Activated CD4-positive, alpha-beta memory T cell treated with anti-CD3 and anti-CD28 coated beads, Interleukin-2, amount 10 ng/mL, durations not matched to agents 7 days and 5 days (primary cell): ENCODE measurements around the gene ZNF598. TPM values are rescaled to one million over a fixed set of nuclear protein-coding genes. Genes with fewer than 3 reads are reported as not detected.
A peak's percentile ranks its signal among the peaks of the same experiment; 100 is the strongest.
"Not testable (repeated sequence)": the region's sequence is repeated elsewhere in the genome, so short reads cannot be mapped to it uniquely, and the experiment has no call there.

Experiments used
- CTCF ChIA-PET: fragments of 350-600 bp; sonication (Branson Sonifier 250); formaldehyde crosslinking; loops from one replicate; lab custom pipeline; 2021; ENCODE audit warnings: antibody characterized with exemption, inconsistent platforms; lab: Charles Lee
- POLR2A ChIA-PET: fragments of 350-600 bp; sonication (Branson Sonifier 250); formaldehyde crosslinking; loops from one replicate; lab custom pipeline; 2021; ENCODE audit warnings: antibody characterized with exemption; lab: Charles Lee
- DNase-seq: peaks from one replicate; pipeline ENCODE4 v3.0.0-alpha.2; 2020
- H3K27ac Mint-ChIP-seq: one replicate; pipeline ENCODE4 v1.8.0; 2021; ENCODE audit warnings: mild to moderate bottlenecking, mixed read lengths
- H3K27me3 Mint-ChIP-seq: one replicate; pipeline ENCODE4 v1.8.0; 2021; ENCODE audit warnings: mixed read lengths
- H3K36me3 Mint-ChIP-seq: one replicate; pipeline ENCODE4 v1.8.0; 2021; ENCODE audit warnings: low read depth, mixed read lengths
- H3K4me1 Mint-ChIP-seq: one replicate; pipeline ENCODE4 v1.8.0; 2021; ENCODE audit warnings: mixed read lengths
- H3K4me3 Mint-ChIP-seq: one replicate; pipeline ENCODE4 v1.8.0; 2021; ENCODE audit warnings: mild to moderate bottlenecking, mixed read lengths
- H3K9me3 Mint-ChIP-seq: one replicate; pipeline ENCODE4 v1.8.0; 2021; ENCODE audit warnings: mixed read lengths
- total RNA-seq, 2 experiments: library from RNA; stranded (reverse); gene quantifications; one replicate each; pipeline ENCODE4 v1.2.3, GENCODE V29; 2021

Gene ZNF598
- total RNA-seq, 2 experiments from 2014 or later: 52.1 to 53.6 TPM

DNA sequence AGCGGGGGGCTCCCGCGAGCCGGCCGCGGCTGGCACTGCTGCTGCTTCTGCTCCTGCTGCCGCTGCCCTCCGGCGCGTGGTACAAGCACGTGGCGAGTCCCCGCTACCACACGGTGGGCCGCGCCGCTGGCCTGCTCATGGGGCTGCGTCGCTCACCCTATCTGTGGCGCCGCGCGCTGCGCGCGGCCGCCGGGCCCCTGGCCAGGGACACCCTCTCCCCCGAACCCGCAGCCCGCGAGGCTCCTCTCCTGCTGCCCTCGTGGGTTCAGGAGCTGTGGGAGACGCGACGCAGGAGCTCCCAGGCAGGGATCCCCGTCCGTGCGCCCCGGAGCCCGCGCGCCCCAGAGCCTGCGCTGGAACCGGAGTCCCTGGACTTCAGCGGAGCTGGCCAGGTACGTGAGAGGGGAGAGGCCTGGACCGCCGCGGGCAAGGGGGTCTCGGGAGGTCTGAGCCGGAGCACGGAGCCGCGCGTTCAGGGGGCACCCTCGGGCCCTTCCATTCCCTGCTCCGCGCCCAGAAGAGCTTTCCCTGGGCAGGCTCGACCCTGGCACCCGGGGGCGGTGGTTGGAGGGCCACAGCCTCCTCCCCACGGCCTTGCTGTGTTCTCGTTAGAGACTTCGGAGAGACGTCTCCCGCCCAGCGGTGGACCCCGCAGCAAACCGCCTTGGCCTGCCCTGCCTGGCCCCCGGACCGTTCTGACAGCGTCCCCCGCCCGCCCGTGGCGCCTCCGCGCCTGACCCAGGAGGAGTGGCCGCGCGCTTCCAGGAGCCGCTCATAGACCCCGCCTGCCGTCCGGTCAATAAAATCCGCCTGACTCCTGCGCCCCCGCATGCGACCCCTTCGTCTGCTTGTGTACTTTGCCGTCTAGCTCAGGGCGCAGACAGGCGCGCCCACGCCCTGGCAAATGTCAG lies 10.6 kb upstream of the ZNF598 start:
- Mint-ChIP-seq H3K27me3 (peaks cover 34% of the 10 kb centered on the region), H3K36me3 (no peaks in the 10 kb centered on the region), H3K27ac (no peak overlapping the region), H3K4me1 (peaks cover 14% of the 10 kb centered on the region), H3K4me3 (no peak overlapping the region), H3K9me3 (no peaks in the 10 kb centered on the region)
- POLR2A ChIA-PET: interaction anchor here (2.5 kb wide), 1 partner anchor 135 kb away, joined by 8 read pairs; the partner anchor contains the start of gene TRAF7
- CTCF ChIA-PET: interaction anchor here (1.2 to 5.5 kb wide), 4 partner anchors 27 to 127 kb away, joined by 4 to 79 read pairs (median 6); partner anchors contain the start of genes NTHL1 and TSC2
- DNase-seq: no peak

DNA sequence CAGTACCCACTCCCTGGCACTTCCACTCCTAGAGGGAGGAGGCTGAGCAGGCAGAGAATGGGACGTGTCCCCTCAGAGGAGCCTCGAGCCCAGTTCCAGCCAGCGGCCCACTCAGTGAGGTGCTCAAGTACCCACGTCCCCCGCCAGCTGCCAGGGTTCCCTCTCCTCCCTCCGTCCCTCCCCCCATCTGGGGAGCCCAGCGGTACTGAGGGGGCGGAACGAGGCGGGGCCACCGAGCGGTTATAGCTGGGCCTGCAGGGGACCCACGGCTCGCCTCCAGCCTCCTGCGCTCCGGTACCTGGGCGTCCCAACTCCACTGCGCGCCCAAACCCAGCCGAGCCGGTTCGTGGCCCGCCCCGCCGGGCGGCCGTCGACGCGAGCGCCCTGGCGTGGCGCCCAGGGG lies 9.9 kb upstream of the ZNF598 start, which contains the start of gene NPW:
TSS of gene NPW (plus strand) at position 268 of the 403 bp plus-strand sequence.
- peaks cover 31% of the 10 kb centered on the region for H3K27me3 Mint-ChIP-seq
- no peak for DNase-seq
- H3K9me3 Mint-ChIP-seq: no peaks in the 10 kb centered on the region
- H3K36me3 Mint-ChIP-seq: no peaks in the 10 kb centered on the region
- POLR2A ChIA-PET: interaction anchor here (2.5 kb wide), 1 partner anchor 136 kb away, joined by 8 read pairs; the partner anchor contains the start of gene TRAF7
- no peak within 1 kb of the TSS for H3K4me3 Mint-ChIP-seq
- peaks cover 14% of the 10 kb centered on the region for H3K4me1 Mint-ChIP-seq
- CTCF ChIA-PET: interaction anchor here (1.2 to 1.6 kb wide), 3 partner anchors 28 to 127 kb away, joined by 4 to 7 read pairs (median 6); partner anchors contain the start of genes NTHL1 and TSC2
- H3K27ac Mint-ChIP-seq: no peak within 1 kb of the TSS

DNA sequence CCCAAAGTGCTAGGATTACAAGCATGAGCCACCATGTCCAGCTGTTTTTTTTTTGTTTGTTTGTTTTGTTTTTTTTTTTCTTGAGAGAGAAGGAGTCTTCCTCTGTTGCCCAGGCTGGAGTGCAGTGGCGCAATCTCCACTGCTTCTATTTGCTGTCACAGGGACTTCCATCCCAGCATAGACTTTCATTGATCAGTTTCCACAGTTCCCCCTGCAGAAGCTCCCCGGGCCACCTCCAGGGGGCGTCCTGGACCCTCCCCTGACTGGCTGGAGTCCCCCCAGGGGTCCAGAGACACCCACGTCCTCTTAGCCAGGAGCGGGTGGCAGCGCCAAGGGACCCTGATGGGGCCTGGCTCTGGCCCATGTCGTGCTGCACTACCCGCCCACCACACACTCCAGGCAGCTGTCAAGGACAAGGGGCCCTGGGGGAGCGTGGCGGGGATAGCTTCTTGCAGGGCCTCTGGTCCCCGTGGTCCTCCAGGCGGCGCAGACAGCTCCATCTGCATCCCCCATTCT lies 6.8 kb upstream of the ZNF598 start:
- CTCF ChIA-PET: interaction anchor here (0.7 to 2.0 kb wide), 4 partner anchors 13 to 138 kb away, joined by 3 to 10 read pairs (median 6); partner anchors contain the start of gene PKD1
- no peaks in the 10 kb centered on the region for H3K9me3 Mint-ChIP-seq
- no peaks in the 10 kb centered on the region for H3K36me3 Mint-ChIP-seq
- H3K4me1 Mint-ChIP-seq: peaks cover 2% of the 10 kb centered on the region
- POLR2A ChIA-PET: interaction anchor here (1.1 to 1.4 kb wide), 2 partner anchors 131 to 139 kb away, joined by 4 to 6 read pairs; partner anchors contain the start of gene TRAF7
- no peak for DNase-seq
- no peak overlapping the region for H3K4me3 Mint-ChIP-seq
- H3K27ac Mint-ChIP-seq: no peak overlapping the region
- peaks cover 19% of the 10 kb centered on the region for H3K27me3 Mint-ChIP-seq

DNA sequence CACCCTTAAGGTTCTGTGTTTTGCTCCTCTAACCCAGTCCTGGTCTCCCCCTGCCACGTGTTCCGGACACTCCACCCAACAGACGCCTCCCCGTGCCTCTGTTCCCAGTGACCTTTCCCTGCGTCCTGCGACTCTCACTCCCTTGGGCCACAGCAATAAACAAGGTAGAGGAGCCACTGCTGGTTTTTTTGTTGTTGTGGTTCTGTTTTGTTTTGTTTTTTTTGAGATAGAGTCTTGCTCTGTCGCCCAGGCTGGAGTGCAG lies 6.3 kb upstream of the ZNF598 start:
- ChIA-PET POLR2A (interaction anchor here (1.1 kb wide), 1 partner anchor 131 kb away, joined by 6 read pairs; no protein-coding TSS in a partner anchor), CTCF (interaction anchor here (0.7 to 2.0 kb wide), 3 partner anchors 12 to 124 kb away, joined by 3 to 10 read pairs (median 9); partner anchors contain the start of gene PKD1)
- Mint-ChIP-seq H3K36me3 (no peaks in the 10 kb centered on the region), H3K27ac (no peak overlapping the region), H3K9me3 (no peaks in the 10 kb centered on the region), H3K4me1 (peaks cover 2% of the 10 kb centered on the region), H3K4me3 (no peak overlapping the region), H3K27me3 (peaks cover 16% of the 10 kb centered on the region)
- no peak for DNase-seq

DNA sequence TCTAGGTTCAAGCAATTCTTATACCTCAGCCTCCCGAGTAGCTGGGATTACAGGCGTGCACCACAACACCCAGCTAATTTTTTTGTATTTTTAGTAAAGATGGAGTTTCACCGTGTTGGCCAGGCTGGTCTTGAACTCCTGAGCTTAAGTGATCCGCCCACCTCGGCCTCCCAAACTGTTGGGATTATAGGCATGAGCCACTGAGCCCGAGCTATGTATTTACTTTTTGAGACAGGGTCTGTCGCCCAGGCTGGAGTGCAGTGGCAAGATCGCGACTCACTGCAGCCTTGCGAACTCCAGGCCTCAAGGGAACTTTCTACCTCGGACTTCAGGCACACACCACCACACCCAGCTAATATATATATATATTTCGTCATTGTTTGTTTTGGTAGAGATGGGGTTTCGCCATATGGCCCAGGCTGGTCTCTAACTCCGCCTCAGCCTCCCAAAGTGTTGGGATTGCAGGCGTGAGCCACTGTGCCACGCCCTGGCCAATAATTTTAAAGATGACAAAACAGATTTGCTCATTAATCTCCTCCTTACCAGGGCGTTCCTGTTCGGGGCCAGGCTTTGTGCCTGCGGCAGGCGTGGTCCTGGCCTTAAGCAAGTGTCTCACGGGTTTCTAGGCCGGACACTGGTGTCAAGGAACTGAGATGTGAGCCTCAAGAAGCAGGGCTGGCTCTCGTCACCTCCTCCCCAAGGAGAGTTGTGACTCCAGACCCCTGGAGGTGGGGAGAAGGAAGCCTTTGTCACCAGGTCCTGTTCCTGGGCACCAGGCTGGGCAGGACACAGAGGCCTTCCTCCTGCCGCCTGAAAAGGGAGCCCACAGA lies 5.7 kb upstream of the ZNF598 start:
- H3K9me3 Mint-ChIP-seq: no peaks in the 10 kb centered on the region
- POLR2A ChIA-PET: interaction anchor here (1.0 kb wide), 1 partner anchor 140 kb away, joined by 4 read pairs; the partner anchor contains the start of gene TRAF7
- H3K4me3 Mint-ChIP-seq: no peak overlapping the region
- peaks cover 12% of the 10 kb centered on the region for H3K27me3 Mint-ChIP-seq
- H3K27ac Mint-ChIP-seq: no peak overlapping the region
- no peak for DNase-seq
- no peaks in the 10 kb centered on the region for H3K36me3 Mint-ChIP-seq
- CTCF ChIA-PET: interaction anchor here (0.7 to 2.0 kb wide), 6 partner anchors 7 to 125 kb away, joined by 3 to 10 read pairs (median 5); no protein-coding TSS in a partner anchor
- peaks cover 2% of the 10 kb centered on the region for H3K4me1 Mint-ChIP-seq

DNA sequence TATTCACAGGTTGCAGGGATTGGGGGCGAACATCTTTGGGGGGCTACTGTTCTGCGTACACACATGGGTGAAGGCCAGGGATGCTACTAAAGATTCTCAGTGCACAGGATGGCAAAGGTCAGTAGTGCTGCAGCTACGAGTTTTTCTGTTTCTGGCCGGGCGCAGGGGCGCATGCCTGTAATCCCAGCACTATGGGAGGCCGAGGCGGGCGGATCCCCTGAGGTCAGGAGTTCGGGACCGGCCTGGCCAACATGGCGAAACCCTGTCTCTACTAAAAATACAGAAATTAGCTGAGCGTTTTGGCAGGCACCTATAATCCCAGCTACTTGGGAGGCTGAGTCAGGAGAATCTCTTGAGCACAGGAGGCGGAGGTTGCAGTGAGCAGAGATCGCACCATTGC lies 3.9 kb upstream of the ZNF598 start:
- Mint-ChIP-seq H3K4me1 (peaks cover 10% of the 10 kb centered on the region), H3K9me3 (no peaks in the 10 kb centered on the region), H3K36me3 (peaks cover 6% of the 10 kb centered on the region), H3K27me3 (peaks cover 3% of the 10 kb centered on the region), H3K27ac (no peak overlapping the region), H3K4me3 (no peak overlapping the region)
- DNase-seq: no peak
- ChIA-PET CTCF (interaction anchor here (0.6 to 1.9 kb wide), 3 partner anchors 9 to 129 kb away, joined by 5 to 6 read pairs (median 6); no protein-coding TSS in a partner anchor), POLR2A (interaction anchor here (1.6 kb wide), 1 partner anchor 34 kb away, joined by 4 read pairs; the partner anchor contains the start of genes NTHL1 and TSC2)

DNA sequence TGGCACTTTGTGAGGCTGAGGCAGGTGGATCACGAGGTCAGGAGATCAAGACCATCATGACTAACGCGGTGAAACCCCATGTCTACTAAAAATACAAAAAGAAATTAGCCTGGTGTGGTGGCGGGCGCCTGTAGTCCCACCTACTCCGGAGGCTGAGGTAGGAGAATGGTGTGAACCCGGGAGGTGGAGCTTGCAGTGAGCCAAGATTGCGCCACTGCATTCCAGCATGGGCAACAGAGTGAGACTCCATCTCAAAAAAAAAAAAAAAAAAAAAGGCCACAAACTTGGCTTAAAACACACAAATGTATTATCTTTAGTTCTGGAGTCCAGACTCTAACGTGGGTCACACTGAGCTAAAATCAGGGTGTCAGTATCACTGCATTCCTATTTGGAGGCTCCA lies 2.1 kb upstream of the ZNF598 start:
- CTCF ChIA-PET: interaction anchor here (1.0 to 1.9 kb wide), 3 partner anchors 11 to 129 kb away, joined by 3 to 6 read pairs (median 3); partner anchors contain the start of genes NTHL1 and TSC2
- H3K36me3 Mint-ChIP-seq: peaks cover 15% of the 10 kb centered on the region
- POLR2A ChIA-PET: interaction anchor here (1.3 to 1.5 kb wide), 2 partner anchors 40 to 143 kb away, joined by 4 read pairs; partner anchors contain the start of gene TBL3

DNA sequence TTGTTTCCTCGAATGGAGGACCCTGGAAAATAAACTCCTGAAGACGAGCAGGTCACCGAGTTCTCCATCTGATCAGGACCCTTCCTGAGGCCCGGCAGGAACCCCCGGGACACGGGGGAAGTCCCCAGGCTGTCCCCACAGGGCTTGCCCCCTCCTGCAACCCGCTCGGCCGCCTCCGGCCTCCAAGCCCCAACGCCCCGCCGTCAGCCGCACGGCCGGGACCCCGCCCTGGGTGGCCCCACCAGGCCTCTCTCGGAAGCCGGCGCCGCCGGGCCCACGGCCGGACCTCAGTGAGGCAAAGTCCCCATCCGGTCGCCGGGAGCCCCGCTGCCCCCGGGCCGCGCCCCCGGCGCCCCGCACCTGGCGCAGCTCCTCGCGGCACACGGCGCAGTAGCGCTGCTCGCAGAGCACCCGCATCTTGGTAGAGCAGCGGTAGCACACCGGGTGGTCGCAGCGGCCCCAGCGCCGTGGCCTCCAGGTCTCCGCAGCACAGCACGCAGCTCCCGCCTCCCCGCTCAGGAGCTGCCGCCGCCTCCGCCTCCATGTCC lies 383 bp downstream of the ZNF598 start:
- H3K27me3 Mint-ChIP-seq: no peaks in the 10 kb centered on the region
- peak; percentile 30 for DNase-seq
- peaks cover 15% of the 10 kb centered on the region for H3K36me3 Mint-ChIP-seq
- H3K27ac Mint-ChIP-seq: peak overlapping the region; percentile 86
- ChIA-PET CTCF (interaction anchor here (0.5 to 2.6 kb wide), 4 partner anchors 13 to 146 kb away, joined by 3 to 12 read pairs (median 4); partner anchors contain the start of gene TRAF7), POLR2A (interaction anchor here (0.7 to 3.2 kb wide), 11 partner anchors 9 to 145 kb away, joined by 3 to 24 read pairs (median 4); partner anchors contain the start of genes RPS2, SYNGR3, TBL3 and TRAF7)
- peak overlapping the region; percentile 81 for H3K4me3 Mint-ChIP-seq
- no peaks in the 10 kb centered on the region for H3K9me3 Mint-ChIP-seq
- H3K4me1 Mint-ChIP-seq: peaks cover 47% of the 10 kb centered on the region

More for the DNA sequence above, 2.1 kb upstream of the ZNF598 start:
- H3K27ac Mint-ChIP-seq, H3K27me3 Mint-ChIP-seq, H3K4me3 Mint-ChIP-seq, DNase-seq, H3K9me3 Mint-ChIP-seq: not testable (repeated sequence)
- peaks cover 28% of the 10 kb centered on the region for H3K4me1 Mint-ChIP-seq

DNA sequence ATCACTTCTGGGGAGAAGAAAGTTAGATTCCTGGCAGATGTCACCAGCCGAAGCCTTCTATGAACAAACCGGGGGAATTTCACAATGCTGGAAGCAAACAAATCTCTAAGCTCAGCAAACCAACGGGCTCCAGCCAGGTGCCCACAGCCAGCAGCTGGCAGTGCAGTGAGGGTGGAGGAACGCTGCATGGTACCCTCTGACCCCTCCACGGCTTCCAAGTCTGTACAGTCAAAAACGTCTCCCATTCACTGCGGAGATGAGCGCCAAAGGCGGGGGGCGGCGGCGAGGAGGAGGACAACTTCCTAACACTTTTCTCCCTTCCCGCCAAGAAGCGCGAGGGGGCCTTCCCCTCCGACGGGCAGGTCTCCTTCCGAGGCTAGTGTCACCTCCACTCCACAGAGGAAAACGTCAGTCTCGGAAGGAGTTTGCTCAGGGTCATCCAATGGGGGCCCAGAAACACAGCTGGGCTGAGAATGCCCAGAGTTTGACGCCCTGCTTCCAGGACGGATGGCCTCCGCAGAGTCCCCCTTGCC lies 924 bp downstream of the ZNF598 start:
- peak; percentile 47 for DNase-seq

DNA sequence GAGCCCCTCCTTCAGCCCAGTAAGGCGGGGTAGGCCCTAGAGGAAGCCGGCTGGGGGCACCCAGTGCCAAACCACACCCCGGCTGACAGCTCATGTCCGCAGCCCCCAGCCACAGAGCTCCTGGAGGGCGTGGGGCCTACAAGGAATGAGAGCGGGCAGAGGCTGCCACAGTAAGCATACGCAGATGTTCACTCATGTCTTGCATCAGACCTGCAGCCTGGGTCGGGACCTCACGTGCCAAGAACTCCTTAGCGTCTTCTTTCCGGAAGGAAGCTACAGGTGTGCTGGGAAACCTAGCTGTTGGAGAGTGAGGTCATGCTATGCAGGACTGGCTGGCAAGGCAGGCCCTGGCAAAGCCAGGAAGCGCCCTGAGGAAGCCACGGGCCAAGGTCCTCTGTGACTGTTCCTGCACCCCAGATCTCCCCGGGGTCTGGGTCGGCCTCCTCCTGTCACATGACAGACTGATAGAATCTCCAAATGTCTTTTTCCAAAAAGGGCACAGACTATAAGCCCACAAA lies 1.6 kb downstream of the ZNF598 start:
- ChIA-PET POLR2A (interaction anchor here (0.9 to 3.2 kb wide), 9 partner anchors 10 to 512 kb away, joined by 3 to 24 read pairs (median 4); partner anchors contain the start of genes AMDHD2, RPS2, SYNGR3 and TBL3), CTCF (interaction anchor here (0.6 to 2.6 kb wide), 3 partner anchors 61 to 132 kb away, joined by 3 to 12 read pairs (median 5); no protein-coding TSS in a partner anchor)
- H3K4me1 Mint-ChIP-seq: peaks cover 51% of the 10 kb centered on the region
- peak overlapping the region; percentile 81 for H3K4me3 Mint-ChIP-seq
- H3K36me3 Mint-ChIP-seq: peaks cover 15% of the 10 kb centered on the region
- no peaks in the 10 kb centered on the region for H3K27me3 Mint-ChIP-seq
- H3K27ac Mint-ChIP-seq: peak overlapping the region; percentile 86
- H3K9me3 Mint-ChIP-seq: no peaks in the 10 kb centered on the region
- DNase-seq: peak; percentile 39

More for the DNA sequence above, 924 bp downstream of the ZNF598 start:
- Mint-ChIP-seq H3K36me3 (peaks cover 15% of the 10 kb centered on the region), H3K27me3 (no peaks in the 10 kb centered on the region), H3K9me3 (no peaks in the 10 kb centered on the region), H3K27ac (peak overlapping the region; percentile 86), H3K4me1 (peaks cover 51% of the 10 kb centered on the region), H3K4me3 (peak overlapping the region; percentile 81)
- CTCF ChIA-PET: interaction anchor here (0.5 to 2.6 kb wide), 5 partner anchors 14 to 146 kb away, joined by 3 to 12 read pairs (median 4); partner anchors contain the start of gene TRAF7
- POLR2A ChIA-PET: interaction anchor here (0.7 to 3.2 kb wide), 14 partner anchors 8 to 512 kb away, joined by 3 to 24 read pairs (median 4); partner anchors contain the start of genes AMDHD2, RPS2, SYNGR3 and TBL3
